Stimulated activated CD8-positive, alpha-beta memory T cell treated with anti-CD3 and anti-CD28 coated beads, Interleukin-15, amount 100 ng/mL, for 48 hours (primary cell): ENCODE data around the gene ST3GAL3.

Experiments
- DNase-seq, 2 donors: peaks; one replicate each; pipeline ENCODE4 v3.0.0-alpha.2; 2020; ENCODE audit warnings: low read depth in 2 of 2

Gene ST3GAL3

DNA sequence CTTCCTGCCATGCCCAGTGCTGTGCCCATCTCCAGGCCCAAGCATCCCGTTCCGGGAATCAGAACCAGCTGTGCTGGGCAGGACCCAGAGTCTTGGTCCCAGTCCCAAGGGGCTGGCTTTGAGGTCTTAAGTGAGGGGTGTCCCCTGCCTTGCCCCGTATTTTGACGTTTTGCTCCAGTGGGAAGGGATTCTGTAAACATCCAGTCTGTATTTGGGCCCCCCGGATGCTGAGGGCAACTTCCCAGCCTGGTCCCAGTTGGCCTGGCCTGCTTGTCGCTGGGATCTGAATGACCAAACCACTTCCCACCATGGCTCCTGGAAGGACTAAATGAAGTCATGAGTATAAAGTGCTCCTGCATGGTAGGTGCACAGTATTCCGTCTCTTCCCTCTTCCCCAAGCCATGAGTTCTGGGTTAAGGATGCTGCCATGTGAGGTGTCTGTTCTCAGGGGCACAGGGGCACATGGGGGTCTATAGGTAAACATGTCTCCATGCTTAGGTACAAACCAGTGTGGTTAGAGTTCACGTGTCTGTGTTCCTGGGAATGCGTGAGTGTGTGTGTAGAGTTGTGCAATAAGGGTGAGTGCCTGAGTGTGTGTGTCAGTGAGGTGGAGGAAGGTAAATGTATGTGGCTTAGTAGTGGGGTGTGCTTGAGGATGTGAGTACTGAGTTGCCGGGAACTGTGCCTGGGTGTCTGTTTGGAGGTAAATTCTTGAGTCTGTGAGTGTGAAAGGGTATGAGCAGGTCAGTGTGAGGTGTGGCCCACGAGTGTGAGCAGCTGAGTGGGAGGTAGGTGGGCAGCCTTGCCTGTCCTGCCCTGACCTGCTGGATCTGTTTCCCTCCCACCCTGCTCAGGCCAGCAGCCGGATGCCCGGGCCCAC is 273.2 kb downstream of the ST3GAL3 start:
- DNase-seq: no peak
